Neutrophil (primary cell): ENCODE data around the gene TRPV5.

Source experiments
- H3K27ac ChIP-seq: fragments of 200-600 bp; sonication (generic); 2 replicates; pipeline ENCODE4 v1.5.1; 2016; ENCODE audit warnings: mild to moderate bottlenecking, moderate library complexity
- H3K27me3 ChIP-seq: fragments of 200-600 bp; sonication (generic); 2 replicates; pipeline ENCODE4 v1.6.0; 2016; ENCODE audit warnings: mild to moderate bottlenecking
- H3K36me3 ChIP-seq: fragments of 200-600 bp; sonication (generic); 2 replicates; pipeline ENCODE4 v1.5.1; 2017
- H3K4me1 ChIP-seq, 2 experiments: fragments of 200-600 bp in 1 of 2; sonication (generic) in 1 of 2; 1 replicate in 1 of 2; 2 replicates in 1 of 2; pipeline versions ENCODE4 v1.5.1 to v1.6.1; 2013 to 2016; ENCODE audit warnings: low read depth in 1 of 2, low read length in 1 of 2, mild to moderate bottlenecking in 1 of 2, moderate library complexity in 1 of 2; ENCODE audit not compliant: control insufficient read depth in 1 of 2, insufficient read depth in 1 of 2
- H3K4me3 ChIP-seq, 2 experiments: fragments of 200-600 bp in 1 of 2; sonication (generic) in 1 of 2; 1 replicate in 1 of 2; 2 replicates in 1 of 2; pipeline ENCODE4 v1.5.1; 2013 to 2016; ENCODE audit warnings: low read depth in 1 of 2, low read length in 1 of 2, mild to moderate bottlenecking in 1 of 2, moderate library complexity in 1 of 2
- H3K9me3 ChIP-seq: fragments of 200-600 bp; sonication (generic); 2 replicates; pipeline ENCODE4 v1.5.1; 2016
- TF ChIP-seq, protein P1 (sequence below): fragments of 200-600 bp; sonication (generic); IDR thresholded peaks from 2 replicates; pipeline ENCODE4 v1.5.1; 2016; ENCODE audit warnings: antibody characterized with exemption

TRPV5 gene

DNA sequence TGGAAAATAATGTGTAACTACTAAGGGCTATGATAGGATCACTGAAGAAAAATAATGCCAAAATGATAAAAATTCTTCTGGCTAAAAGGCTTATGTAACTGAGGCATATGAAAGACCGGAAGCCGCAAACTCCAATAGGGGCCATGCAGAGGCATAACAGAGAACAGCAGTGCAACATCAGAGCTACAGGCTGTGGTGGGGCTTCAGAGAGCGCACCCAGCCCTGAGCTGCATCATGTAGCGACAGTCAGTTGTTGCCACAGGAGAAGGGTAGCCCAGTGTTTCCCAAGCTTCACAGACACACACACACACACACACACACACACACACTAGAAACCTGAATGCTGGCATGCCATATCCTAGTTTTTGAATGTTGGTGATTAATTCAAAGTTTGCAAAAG is 15.1 kb upstream of the TRPV5 start:
- Histone ChIP-seq H3K36me3 (no peaks in the 10 kb centered on the region), H3K4me1 (no peaks in the 10 kb centered on the region), H3K9me3 (no peaks in the 10 kb centered on the region), H3K27me3 (peaks cover 7% of the 10 kb centered on the region), H3K27ac (no peak overlapping the region), H3K4me3 (no peak overlapping the region)
- TF ChIP-seq, protein P1, sequence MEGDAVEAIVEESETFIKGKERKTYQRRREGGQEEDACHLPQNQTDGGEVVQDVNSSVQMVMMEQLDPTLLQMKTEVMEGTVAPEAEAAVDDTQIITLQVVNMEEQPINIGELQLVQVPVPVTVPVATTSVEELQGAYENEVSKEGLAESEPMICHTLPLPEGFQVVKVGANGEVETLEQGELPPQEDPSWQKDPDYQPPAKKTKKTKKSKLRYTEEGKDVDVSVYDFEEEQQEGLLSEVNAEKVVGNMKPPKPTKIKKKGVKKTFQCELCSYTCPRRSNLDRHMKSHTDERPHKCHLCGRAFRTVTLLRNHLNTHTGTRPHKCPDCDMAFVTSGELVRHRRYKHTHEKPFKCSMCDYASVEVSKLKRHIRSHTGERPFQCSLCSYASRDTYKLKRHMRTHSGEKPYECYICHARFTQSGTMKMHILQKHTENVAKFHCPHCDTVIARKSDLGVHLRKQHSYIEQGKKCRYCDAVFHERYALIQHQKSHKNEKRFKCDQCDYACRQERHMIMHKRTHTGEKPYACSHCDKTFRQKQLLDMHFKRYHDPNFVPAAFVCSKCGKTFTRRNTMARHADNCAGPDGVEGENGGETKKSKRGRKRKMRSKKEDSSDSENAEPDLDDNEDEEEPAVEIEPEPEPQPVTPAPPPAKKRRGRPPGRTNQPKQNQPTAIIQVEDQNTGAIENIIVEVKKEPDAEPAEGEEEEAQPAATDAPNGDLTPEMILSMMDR = no peak

DNA sequence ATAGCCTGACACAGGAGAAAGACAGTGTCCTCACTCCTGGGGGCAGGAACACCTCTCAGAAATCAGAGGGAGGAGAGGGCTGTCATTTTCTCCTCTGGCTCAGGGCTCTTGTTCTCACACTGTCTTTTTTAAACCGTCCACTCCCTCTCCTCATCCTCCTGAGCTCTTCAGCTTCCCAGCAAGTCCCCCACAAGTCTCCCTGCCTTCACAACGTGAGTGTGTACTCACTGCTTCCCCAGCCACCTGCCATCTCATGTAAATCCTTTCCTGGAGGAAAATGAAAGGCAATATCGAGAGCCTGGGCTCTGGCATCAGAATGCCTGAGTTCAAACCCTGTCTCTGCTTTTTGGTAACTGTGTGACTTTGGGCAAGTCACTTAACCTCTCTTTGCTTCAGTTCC is 11.5 kb upstream of the TRPV5 start:
- TF ChIP-seq, protein P1 = no peak

DNA sequence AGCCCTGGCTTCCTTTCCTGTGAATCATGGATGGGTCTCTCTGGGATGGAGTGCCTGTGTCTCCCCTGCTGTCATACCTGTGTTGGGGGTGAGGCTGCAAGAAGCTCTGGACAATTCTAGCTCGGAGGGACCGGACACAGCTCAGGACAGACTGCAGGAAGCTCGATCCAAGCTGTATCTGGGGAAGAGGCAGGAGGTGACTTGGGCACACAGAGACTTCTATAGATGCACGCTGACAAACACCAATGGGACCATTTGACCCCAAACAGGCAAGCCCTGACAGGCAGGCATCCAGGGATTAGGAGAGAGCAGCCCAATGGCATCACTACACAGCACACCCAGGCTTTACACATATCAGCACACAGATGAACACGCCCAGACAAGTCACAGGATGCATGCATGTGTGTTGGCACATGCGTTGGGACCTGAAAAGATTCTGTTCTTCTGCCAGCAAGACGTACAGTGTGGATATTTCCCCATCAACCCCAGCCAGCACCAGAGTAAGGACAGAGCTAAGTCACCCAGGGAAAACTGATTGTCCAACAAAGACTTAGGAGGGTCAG is 10.2 kb upstream of the TRPV5 start:
- no peaks in the 10 kb centered on the region for H3K9me3 ChIP-seq
- TF ChIP-seq, protein P1 = no peak
- H3K27me3 ChIP-seq = peaks cover 3% of the 10 kb centered on the region
- no peak overlapping the region for H3K27ac ChIP-seq
- H3K36me3 ChIP-seq = no peaks in the 10 kb centered on the region
- no peak overlapping the region for H3K4me3 ChIP-seq
- H3K4me1 ChIP-seq = no peaks in the 10 kb centered on the region

More for the DNA sequence above, 11.5 kb upstream of the TRPV5 start:
- Histone ChIP-seq H3K4me3 (no peak overlapping the region), H3K36me3 (no peaks in the 10 kb centered on the region), H3K4me1 (no peaks in the 10 kb centered on the region), H3K27me3 (peaks cover 7% of the 10 kb centered on the region), H3K9me3 (no peaks in the 10 kb centered on the region), H3K27ac (no peak overlapping the region)

- H3K36me3 ChIP-seq = no peaks in the 10 kb centered on the region
- no peak overlapping the region for H3K27ac ChIP-seq
- H3K4me1 ChIP-seq = no peaks in the 10 kb centered on the region
- no peaks in the 10 kb centered on the region for H3K9me3 ChIP-seq
- TF ChIP-seq, protein P1 = no peak
- no peak overlapping the region for H3K4me3 ChIP-seq
- no peaks in the 10 kb centered on the region for H3K27me3 ChIP-seq
Observed at GRCh38 chr7:142942746-142943145, 9.2 kb upstream of the TRPV5 start.

DNA sequence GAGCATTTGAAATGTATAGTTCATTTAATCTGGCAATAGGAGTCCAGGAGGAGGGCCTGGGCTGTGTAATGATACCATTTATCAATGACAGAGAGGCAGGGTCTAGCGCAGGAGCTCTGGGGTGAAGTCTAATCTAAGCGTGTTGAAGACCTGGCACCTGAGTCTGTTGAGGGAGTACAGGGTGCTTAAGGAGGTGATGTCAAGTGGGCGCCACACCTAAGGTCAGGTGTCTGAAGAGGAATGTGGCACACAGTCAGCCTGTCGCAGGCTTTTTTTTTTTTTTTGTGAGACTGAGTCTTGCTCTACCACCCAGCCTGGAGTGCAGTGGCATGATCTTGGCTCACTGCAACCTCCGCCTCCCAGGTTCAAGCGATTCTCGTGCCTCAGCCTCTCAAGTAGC is 8.0 kb upstream of the TRPV5 start:
- TF ChIP-seq, protein P1 = no peak
- H3K27me3 ChIP-seq = no peaks in the 10 kb centered on the region
- no peaks in the 10 kb centered on the region for H3K9me3 ChIP-seq
- H3K27ac ChIP-seq = no peak overlapping the region
- H3K4me3 ChIP-seq = no peak overlapping the region
- H3K36me3 ChIP-seq = no peaks in the 10 kb centered on the region
- no peaks in the 10 kb centered on the region for H3K4me1 ChIP-seq
